ENCODE data around the gene ZNF44. TPM values are rescaled to one million over a fixed set of nuclear protein-coding genes. Genes with fewer than 3 reads are reported as not detected.
"Not testable (repeated sequence)": the region's sequence is repeated elsewhere in the genome, so short reads cannot be mapped to it uniquely, and the experiment has no call there.

Gene ZNF44
- 1.3 and 2.2 TPM in 2 replicates for total RNA-seq (2014; rRNA removed; shearing (Covaris generic))
- 1.1 and 2.1 TPM in 2 replicates for polyA plus RNA-seq (2015; cell fraction: cytosol; rRNA removed)
- polyA plus RNA-seq (2015; cell fraction: nucleus; rRNA removed), result 3.2 and 5.2 TPM in 2 replicates

DNA sequence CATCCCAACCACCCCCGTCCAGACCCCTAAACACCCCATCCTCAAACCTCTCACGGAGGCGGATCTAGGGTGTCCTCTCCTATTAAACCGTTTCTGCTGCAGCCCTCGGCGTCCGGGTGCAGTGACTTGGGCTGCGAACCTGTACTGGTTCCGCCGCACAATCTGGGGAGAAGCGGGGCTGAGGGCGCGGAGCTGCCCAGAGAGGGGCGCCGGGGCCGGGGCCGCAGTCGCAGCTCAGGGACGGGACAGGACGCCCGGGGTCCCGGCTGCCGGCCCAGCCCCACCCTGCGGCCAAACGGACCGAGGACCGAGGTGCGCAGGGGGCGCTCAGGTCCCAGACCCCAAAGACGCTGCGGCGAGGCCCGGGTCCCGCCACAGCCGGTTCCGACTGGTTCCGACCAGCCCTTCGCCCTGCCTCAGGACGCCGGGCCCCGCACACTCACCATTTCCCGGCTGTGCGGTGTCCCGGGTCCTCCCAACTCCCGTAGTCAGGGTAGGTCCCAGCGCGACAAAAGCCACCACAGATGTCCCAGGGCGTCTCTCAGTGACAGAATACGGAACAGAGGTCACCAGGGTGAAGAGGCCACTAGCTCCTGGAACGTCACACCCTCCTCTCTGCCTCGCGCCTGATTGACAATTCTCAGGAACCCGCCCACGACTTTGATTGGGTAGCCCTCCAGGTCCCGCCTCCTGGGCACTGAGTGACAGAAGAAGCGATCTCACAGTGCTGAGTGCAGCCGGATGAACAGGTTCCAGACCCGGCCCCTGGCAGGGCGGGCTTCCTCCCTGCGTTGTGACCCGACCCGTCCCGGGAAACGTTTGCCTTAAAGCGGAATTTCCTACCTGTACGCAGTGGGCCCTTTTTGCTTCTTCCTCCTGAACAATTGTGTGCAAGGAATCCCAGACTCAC, at the start of gene ZNF44:
ZNF44 (minus strand) TSS at position 635 of the 910 bp plus-strand sequence; CDS start at position 446, 189 bp downstream.
- in situ Hi-C loops (cut with HindIII; ENCODE audit: low pct_unique_long_range_greater_than_20kb, low sequenced_read_pairs), result no loop called here

DNA sequence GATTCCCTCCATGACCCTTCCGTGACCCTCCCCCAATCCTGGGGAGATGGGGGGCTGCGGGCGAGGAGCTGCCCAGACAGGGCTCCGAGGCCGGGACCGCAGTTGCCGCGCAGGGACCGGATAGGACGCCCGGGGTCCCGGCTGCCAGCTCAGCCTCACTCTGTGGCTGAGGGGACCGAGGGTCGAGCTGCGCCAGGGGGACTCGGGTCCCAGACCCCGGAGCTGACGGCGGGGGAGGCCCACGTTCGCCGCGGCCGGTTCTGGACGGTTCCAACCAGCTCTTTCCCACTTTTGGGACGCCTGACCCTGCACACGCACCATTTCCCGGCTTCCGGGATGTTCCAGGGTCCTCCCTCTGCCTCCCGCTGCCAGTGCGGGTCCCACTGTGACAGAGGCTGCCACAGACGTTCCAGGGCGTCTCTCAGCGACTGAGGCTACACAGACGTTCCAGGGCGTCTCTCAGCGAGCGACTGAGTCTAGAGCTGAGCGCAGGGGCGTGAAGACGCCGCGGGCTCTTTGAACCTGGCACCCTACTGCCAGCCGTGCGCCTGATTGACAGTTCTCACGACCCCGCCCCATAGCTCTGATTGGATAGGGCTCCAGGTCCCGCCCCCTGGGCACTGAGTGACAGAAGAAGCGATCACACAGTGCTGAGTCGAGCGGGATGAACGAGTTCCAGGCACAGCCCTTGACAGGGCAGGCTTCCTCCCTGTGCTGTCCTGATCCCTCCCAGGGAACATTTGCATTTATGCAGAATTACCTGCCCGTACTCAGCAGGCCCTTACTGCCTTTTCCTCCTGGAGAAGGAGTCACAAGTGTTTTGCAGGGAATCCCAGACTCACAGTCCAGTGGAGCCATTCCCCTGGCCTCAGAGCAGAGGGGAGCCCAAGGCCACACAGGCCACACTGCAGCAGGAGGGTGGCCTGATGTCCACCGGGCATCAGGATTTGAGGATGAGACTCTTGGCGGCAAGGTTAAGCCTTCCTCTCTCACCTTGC, 38.8 kb upstream of the ZNF44 start, which contains the start of gene ZNF563:
ZNF563 (minus strand) TSS at position 472 of the 998 bp plus-strand sequence; CDS start at position 321, 151 bp downstream.
- in situ Hi-C loops (cut with HindIII; ENCODE audit: low pct_unique_long_range_greater_than_20kb, low sequenced_read_pairs), result no loop called here
- DNase-seq (ENCODE audit: low read depth, low spot score), result peak; percentile 80

More for the DNA sequence above, at the start of gene ZNF44:
- peak; percentile 89 for DNase-seq (ENCODE audit: low read depth, low spot score)

DNA sequence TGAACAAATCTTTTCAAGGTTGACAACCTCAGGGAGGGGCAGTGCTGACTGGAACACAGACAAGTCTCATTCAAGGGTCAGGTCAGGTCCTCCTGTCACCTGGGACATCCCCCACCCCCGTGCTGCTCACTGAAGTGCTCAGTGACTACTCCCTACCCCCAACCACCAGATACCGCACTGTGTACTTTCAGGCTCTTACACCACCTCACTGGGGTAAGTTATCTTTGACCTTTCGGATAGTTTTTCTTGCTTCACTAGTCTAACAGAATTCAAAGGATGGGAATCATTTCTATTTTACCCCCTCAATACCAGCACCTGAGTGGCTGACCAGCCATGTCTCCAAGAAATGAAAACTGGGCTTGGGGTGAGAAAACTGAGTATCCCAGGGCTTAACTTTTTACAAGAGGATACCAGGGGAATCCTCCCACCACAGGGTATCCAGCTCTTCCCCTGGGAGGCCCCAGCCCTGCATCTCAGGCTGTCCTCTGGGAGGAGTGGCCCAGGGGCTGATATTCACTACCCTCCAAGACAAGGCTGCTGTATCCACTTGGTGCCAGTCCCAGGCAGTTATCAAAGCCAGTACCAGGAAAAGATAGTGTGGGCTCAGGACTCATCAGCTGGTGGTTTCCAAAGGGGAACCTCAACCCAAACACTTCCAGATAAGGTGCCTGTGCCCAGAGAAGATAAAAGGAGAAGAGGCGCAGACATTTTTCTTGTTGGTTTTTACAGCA, 36.7 kb upstream of the ZNF44 start:
- in situ Hi-C loops (cut with HindIII; ENCODE audit: low pct_unique_long_range_greater_than_20kb, low sequenced_read_pairs), result no loop called here

DNA sequence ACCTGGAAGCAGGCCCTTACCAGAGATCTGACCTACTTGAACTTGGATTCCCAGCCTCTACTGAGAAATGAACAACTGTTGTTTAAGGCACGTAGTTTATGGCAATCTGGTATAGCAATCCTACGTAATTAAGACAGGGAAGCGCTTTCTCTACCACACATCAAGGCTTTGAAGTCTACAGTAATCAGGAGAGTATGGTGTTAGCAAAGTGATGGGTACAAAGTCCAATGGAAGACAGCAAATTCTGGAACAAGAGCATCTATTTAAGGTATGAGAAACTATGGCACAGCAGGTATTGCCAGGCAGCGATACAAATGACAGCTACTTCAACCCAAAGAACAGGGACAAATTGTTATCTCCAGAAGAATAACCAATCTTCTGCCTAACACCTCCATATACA, 35.7 kb upstream of the ZNF44 start:
- DNase-seq (ENCODE audit: low read depth, low spot score), result no peak
- in situ Hi-C loops (cut with HindIII; ENCODE audit: low pct_unique_long_range_greater_than_20kb, low sequenced_read_pairs), result no loop called here

More for the DNA sequence above, 36.7 kb upstream of the ZNF44 start:
- no peak for DNase-seq (ENCODE audit: low read depth, low spot score)

DNA sequence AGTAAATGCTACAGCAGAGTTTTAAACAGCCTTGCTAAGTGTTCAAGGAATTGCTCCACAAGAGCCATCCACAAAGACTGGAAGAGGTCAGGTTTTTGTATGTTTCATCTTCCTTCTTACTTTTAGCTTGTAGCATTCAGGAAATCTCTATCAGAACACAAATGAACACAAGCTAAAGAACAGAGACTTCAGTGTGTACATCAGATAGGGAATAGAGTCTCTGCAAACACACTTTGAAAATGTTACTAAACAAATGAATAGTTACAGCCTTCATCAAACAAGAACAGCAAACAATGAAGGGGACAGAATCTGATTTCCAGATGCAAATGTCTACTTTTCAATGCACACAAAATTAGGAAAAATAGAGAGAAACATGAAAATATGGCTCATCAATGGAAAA, 31.0 kb upstream of the ZNF44 start:
- no peak for DNase-seq (ENCODE audit: low read depth, low spot score)

DNA sequence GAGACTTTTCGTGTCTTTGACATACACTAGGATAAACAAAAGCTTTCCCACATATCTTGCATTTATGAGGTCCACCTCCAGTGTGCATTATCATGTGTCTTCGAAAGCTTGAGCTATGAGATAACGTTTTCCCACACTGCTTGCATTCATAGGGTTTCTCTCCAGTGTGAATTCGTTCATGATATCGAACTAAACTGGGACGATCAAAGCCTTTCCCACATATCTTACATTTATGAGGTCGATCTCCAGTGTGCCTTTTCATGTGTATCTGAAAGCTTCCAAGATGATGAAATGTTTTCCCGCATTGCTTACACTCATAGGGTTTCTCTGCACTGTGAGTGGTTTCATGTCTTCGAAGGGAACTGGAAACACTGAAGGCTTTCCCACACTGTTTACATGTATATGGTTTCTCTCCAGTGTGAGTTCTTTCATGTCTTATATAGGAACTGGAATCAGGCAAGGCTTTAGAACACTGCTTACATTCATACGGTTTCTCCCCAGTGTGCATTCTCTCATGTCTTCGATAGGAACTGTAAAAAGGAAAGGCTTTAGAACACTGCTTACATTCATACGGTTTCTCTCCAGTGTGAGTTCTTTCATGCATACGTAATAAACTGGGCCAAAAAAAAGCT, 24.2 kb upstream of the ZNF44 start:
- no peak for DNase-seq (ENCODE audit: low read depth, low spot score)
- in situ Hi-C loops (cut with HindIII; ENCODE audit: low pct_unique_long_range_greater_than_20kb, low sequenced_read_pairs), result no loop called here

More for the DNA sequence above, 31.0 kb upstream of the ZNF44 start:
- in situ Hi-C loops (cut with HindIII; ENCODE audit: low pct_unique_long_range_greater_than_20kb, low sequenced_read_pairs), result no loop called here

DNA sequence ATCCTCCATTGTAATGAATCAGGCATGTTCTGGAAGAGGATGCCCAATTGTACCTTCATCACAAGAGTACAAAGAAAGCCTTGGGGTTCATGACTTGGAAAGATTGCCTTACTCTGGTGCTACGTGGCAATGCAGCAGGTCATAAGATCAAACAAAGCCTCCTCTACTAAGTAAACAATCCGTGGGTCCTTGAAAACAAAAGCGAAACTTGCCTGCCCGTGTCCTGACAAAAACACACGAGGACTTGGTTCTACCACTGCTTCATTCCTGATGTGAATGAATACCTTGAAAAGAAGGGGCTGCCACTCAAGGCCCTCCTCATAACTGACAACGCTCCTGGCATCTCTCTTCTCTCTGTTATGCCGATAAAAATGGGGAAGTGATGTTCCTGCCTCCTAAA, 19.9 kb upstream of the ZNF44 start:
- no peak for DNase-seq (ENCODE audit: low read depth, low spot score)
- in situ Hi-C loops (cut with HindIII; ENCODE audit: low pct_unique_long_range_greater_than_20kb, low sequenced_read_pairs), result no loop called here

DNA sequence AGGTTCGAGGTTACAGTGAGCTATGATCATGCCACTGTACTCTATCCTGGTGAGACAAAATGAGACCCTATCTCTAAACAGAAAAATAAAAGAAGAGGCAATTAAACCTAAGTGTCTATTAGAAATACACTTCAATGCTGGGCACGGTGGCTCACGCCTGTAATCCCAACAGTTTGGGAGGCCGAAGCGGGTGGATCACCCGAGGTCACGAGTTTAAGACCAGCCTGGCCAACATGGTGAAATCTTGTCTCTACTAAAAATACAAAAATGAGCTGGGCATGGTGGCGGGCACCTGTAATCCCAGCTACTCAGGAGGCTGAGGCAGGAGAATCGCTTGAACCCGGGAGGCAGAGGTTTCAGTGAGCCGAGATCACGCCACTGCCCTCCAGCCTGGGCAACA, 14.2 kb upstream of the ZNF44 start:
- in situ Hi-C loops (cut with HindIII; ENCODE audit: low pct_unique_long_range_greater_than_20kb, low sequenced_read_pairs); DNase-seq (ENCODE audit: low read depth, low spot score): not testable (repeated sequence)

DNA sequence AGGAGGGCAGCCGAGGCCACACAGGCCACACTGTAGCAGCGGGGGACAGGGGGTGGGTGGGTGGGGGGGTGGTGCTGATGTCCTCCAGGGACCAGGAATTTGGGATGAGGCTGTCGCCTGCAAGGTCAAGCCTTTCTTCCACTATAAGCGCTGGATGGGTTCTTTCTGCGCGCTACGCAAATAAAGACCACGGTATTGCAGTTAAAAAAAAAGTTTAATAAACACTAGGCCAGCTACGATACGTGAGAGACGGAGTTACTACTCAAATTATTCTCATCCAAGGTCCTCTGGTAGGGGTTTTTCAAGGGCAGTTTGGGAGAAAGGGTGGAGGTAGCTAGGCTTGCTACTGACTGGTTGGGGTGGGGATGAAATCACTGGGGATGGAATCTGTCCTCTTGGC, 508 bp upstream of the ZNF44 start:
- in situ Hi-C loops (cut with HindIII; ENCODE audit: low pct_unique_long_range_greater_than_20kb, low sequenced_read_pairs), result no loop called here
- DNase-seq (ENCODE audit: low read depth, low spot score), result no peak

DNA sequence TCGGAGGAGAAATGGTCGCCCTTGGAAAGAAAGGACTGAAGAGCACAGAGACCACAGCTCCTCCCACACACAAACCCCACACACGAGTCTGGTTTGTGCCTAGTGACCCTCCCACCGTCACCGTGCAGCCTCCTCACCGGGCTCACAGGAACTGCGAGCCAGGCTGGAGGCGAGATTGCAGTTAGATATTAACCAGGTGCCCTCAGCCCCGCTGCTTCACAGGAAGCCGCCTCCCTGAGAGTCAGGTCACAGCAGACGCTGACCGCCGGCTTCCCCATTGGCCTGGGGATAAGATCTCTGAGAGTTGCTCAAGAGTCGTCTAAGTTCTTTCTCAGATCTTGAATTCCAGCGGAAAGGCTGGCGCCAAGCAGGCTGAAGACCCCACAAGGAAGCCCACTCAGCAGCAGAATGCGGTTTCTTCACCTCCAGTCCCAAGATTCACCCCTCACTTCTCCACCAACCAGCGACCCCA, 870 bp downstream of the ZNF44 start:
- peak; percentile 35 for DNase-seq (ENCODE audit: low read depth, low spot score)
- in situ Hi-C loops (cut with HindIII; ENCODE audit: low pct_unique_long_range_greater_than_20kb, low sequenced_read_pairs), result no loop called here

DNA sequence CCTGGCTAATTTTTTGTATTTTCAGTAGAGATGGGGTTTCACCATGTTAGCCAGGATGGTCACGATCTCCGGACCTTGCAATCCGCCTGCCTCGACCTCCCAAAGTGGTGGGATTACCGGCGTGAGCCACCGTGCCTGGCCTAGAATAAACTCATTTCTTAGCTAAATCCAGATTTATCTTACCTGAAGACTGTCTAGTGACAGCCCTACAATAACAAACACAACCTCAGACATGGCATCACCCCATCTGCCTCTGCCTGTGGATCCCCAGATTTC, 5.0 kb downstream of the ZNF44 start:
- no peak for DNase-seq (ENCODE audit: low read depth, low spot score)
- in situ Hi-C loops (cut with HindIII; ENCODE audit: low pct_unique_long_range_greater_than_20kb, low sequenced_read_pairs), result no loop called here

DNA sequence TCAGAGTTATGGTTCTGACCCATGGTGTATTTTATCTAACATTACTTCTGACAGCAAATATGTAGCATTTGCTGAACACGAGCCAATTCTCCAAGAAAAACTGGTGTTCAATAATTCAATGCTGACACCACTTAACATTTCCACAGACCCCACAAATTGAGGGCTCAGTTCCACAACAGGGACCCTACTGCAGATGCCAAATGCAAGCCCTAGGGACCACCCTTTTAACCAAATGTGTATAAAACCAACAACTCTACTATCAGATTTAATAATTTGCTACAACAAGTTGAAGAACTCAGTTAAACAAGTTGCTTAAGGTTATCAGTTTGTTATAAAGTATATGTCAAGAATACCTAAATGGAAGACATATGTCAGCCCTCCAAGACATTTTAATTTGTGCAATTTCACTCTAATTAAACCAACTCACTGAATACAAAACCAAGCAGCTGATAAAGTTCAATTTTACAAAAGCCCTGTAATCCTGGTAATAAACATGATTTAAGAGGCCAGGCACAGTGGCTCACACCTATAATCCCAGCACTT, 6.7 kb downstream of the ZNF44 start:
- in situ Hi-C loops (cut with HindIII; ENCODE audit: low pct_unique_long_range_greater_than_20kb, low sequenced_read_pairs), result no loop called here
- DNase-seq (ENCODE audit: low read depth, low spot score), result no peak

DNA sequence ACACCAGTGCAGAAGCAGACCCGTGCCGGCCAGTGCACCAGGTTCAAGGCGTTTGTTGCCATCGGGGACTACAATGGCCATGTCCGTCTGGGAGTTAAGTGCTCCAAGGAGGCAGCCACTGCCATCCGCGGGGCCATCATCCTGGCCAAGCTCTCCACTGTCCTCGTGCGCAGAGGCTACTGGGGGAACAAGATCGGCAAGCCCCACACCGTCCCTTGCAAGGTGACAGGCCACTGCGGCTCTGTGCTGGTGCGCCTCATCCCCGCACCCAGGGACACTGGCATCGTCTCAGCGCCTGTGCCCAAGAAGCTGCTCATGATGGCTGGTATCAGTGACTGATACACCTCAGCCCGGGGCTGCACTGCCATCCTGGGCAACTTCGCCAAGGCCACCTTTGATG, 10.1 kb downstream of the ZNF44 start:
- in situ Hi-C loops (cut with HindIII; ENCODE audit: low pct_unique_long_range_greater_than_20kb, low sequenced_read_pairs), result no loop called here
- DNase-seq (ENCODE audit: low read depth, low spot score), result no peak

DNA sequence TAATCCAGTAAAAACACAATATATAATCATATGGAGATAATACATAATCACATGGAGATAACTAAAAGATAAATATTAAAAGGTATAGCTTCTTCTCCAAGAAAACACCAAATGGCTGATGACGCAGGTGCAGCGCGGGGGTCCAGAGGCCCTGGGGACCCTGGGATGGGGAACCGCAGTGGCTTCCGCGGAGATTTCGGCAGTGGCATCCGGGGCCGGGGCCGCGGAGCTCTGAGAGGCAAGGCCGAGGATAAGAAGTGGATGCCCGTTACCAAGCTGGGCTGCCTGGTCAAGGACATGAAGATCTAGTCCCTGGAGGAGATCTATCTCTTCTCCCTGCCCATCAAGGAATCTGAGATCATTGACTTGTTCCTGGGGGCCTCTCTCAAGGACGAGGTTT, 10.5 kb downstream of the ZNF44 start:
- DNase-seq (ENCODE audit: low read depth, low spot score), result no peak
- in situ Hi-C loops (cut with HindIII; ENCODE audit: low pct_unique_long_range_greater_than_20kb, low sequenced_read_pairs), result no loop called here

DNA sequence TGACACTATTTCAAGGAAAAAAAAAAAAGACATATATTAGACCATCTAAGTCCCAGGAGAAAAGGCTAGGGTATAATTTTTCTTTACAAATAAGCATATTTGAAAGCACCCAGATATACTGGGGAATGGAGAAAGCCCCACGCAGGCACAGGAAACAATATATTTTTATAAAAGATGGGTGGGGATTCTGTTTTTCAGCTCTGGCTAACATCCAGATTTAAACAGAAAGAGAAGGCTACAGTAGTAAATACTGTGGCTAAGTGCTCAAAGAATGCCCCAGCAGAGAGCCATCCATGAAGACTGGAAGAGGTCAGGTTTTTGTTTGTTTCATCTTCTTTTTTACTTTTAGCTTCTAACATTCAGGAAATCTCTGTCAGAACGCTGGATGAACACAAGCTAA, 16.0 kb downstream of the ZNF44 start:
- in situ Hi-C loops (cut with HindIII; ENCODE audit: low pct_unique_long_range_greater_than_20kb, low sequenced_read_pairs), result no loop called here
- DNase-seq (ENCODE audit: low read depth, low spot score), result no peak

DNA sequence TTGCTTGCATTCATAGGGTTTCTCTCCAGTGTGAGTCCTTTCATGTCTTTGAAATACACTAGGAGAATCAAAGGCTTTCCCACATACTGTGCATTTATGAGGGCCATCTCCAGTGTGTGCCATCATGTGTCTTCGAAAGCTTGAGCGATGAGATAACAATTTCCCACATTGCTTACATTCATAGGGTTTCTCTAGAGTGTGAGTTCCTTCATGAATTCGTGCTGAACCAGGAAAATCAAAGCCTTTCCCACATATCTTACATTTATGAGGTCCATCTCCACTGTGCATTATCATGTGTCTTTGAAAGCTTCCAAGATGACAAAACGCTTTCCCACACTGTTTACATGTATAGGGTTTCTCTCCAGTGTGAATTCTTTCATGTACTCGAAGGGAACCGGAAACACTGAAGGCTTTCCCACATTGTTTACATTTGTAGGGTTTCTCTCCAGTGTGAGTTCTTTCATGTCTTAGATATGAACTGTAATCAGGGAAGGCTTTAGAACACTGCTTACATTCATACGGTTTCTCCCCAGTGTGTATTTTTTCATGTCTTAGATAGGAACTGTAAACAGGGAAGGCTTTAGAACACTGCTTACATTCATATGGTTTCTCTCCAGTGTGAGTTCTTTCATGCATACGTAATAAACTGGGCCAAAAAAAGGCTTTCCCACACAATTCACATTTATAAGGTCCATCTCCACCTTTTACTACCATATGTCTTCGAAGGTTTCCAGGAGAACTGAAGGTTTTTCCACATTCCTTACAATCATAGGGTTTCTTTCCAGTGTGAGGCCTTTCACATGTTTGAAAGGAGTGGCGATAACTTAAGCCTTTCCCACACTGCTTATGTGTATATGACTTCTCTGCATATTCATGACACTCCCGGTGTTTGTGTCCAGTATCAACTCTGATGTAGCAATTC, 21.4 kb downstream of the ZNF44 start:
- in situ Hi-C loops (cut with HindIII; ENCODE audit: low pct_unique_long_range_greater_than_20kb, low sequenced_read_pairs), result no loop called here
- DNase-seq (ENCODE audit: low read depth, low spot score), result no peak

Measured in SK-MEL-5 (cell line).